ENCODE data around the gene KLK12. TPM values are rescaled to one million over a fixed set of nuclear protein-coding genes. Genes with fewer than 3 reads are reported as not detected.

The KLK12 gene
- not detected in 2 replicates for total RNA-seq (2016; rRNA removed; fragmentation: Illumina TruSeq; extraction: Trizol)
- total RNA-seq (2016; cell fraction: cytosol; rRNA removed; fragmentation: Illumina TruSeq; extraction: Trizol; ENCODE audit: low read depth): not detected in 2 replicates
- not detected in 2 replicates for total RNA-seq (2016; cell fraction: insoluble cytoplasmic fraction; rRNA removed; fragmentation: Illumina TruSeq; extraction: Trizol)
- total RNA-seq (2016; cell fraction: membrane; rRNA removed; fragmentation: Illumina TruSeq; extraction: Trizol): not detected in 2 replicates
- not detected in 2 replicates for total RNA-seq (2016; cell fraction: nucleus; rRNA removed; fragmentation: Illumina TruSeq; extraction: Trizol)
- polyA plus RNA-seq (2011; rRNA removed): not detected in 2 replicates
- polyA plus RNA-seq (2011; cell fraction: cytosol; rRNA removed): not detected in 2 replicates
- polyA plus RNA-seq (2011; cell fraction: nucleus; rRNA removed): not detected in 2 replicates
- not detected in 2 replicates for polyA plus RNA-seq (2012)
- not detected in 2 replicates for polyA plus RNA-seq (2016; cell fraction: cytosol; fragmentation: Illumina TruSeq; extraction: Trizol; ENCODE audit: low read depth)
- not detected in 2 replicates for polyA plus RNA-seq (2016; cell fraction: insoluble cytoplasmic fraction; fragmentation: Illumina TruSeq; extraction: Trizol; ENCODE audit: low read depth)
- not detected in 2 replicates for polyA plus RNA-seq (2016; cell fraction: membrane; fragmentation: Illumina TruSeq; extraction: Trizol; ENCODE audit: low read depth)
- not detected in 2 replicates for polyA plus RNA-seq (2016; cell fraction: nucleus; fragmentation: Illumina TruSeq; extraction: Trizol; ENCODE audit: insufficient read depth, low read depth)
- polyA minus RNA-seq (2011; rRNA and poly(A)+ RNA removed; ENCODE audit: low replicate concordance): not detected in 2 replicates
- polyA minus RNA-seq (2011; cell fraction: cytosol; rRNA and poly(A)+ RNA removed): not detected in 2 replicates
- polyA minus RNA-seq (2011; cell fraction: nucleus; rRNA and poly(A)+ RNA removed): not detected in 2 replicates
- not detected for Bru-seq, nascent RNA
- not detected for BruChase-seq, experiment 1, labeled RNA remaining after a 6-hour chase
- not detected for BruChase-seq, experiment 2, labeled RNA remaining after a 2-hour chase
- long read RNA-seq, experiment 1: 0 reads
- long read RNA-seq, experiment 2: 0 reads

DNA sequence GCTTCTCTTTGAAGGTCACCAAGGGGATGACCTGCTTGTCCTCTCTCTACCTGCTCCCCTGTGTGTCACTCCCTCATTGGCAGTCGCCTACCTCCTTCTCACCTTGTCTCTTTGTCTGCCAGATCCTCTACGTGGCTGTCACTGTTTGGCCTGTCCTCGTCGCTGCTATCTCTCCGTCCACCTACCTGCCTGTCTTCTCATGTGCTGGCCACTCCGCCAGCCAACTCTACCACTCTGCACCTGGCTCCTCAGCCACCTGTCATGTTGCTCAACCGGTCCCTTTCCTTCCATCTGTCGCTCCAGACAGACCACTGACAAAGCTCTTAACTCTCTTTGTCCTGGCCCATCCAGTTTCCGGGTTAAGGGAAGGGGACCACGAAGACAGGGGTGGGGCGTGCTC, at the start of gene KLK12:
TSS of gene KLK12 (minus strand) at position 299 of the 400 bp plus-strand sequence. CDS start 381 bp downstream, outside the sequence.
- in situ Hi-C loops (cut with HindIII; ENCODE audit: extremely low pct_ligation_motif_present, low pct_unique_long_range_greater_than_20kb) (no loop called here), intact Hi-C loops (cut with micrococcal nuclease; ENCODE audit: unreplicated experiment) (no loop called here)
- POLR2A ChIA-PET: no interaction called here
- TF ChIP-seq HHEX (CRISPR knock-in tag; IDR thresholded peaks at IDR 0.05) (no peak), ZFYVE20 (CRISPR knock-in tag; IDR thresholded peaks at IDR 0.05; ENCODE audit: borderline replicate concordance, low read depth) (no peak), RELA (CRISPR knock-in tag; IDR thresholded peaks at IDR 0.05) (no peak), MXI1 (IDR thresholded peaks at IDR 0.05; ENCODE audit: borderline replicate concordance, low read depth, low read length) (no peak), FOXM1 (CRISPR knock-in tag; IDR thresholded peaks at IDR 0.05) (no peak), NCOR1 (IDR thresholded peaks at IDR 0.05; ENCODE audit: borderline replicate concordance, low read length) (no peak), ZNF816 (CRISPR knock-in tag; IDR thresholded peaks at IDR 0.05; ENCODE audit: borderline replicate concordance) (no peak), ZNF589 (CRISPR knock-in tag; conservative IDR thresholded peaks at IDR 0.05) (no peak), ZBTB42 (CRISPR knock-in tag; IDR thresholded peaks at IDR 0.05) (no peak), MIXL1 (CRISPR knock-in tag; IDR thresholded peaks at IDR 0.05) (no peak), SMAD9 (CRISPR knock-in tag; IDR thresholded peaks at IDR 0.05) (no peak), ZNF354B (CRISPR knock-in tag; IDR thresholded peaks at IDR 0.05) (no peak), CHD4 (IDR thresholded peaks at IDR 0.05; ENCODE audit: borderline replicate concordance, low read length) (no peak), ZFAT (CRISPR knock-in tag; conservative IDR thresholded peaks at IDR 0.05) (no peak), SNAPC2 (CRISPR knock-in tag; IDR thresholded peaks at IDR 0.05) (no peak)
- TF ChIP-seq, protein P1, sequence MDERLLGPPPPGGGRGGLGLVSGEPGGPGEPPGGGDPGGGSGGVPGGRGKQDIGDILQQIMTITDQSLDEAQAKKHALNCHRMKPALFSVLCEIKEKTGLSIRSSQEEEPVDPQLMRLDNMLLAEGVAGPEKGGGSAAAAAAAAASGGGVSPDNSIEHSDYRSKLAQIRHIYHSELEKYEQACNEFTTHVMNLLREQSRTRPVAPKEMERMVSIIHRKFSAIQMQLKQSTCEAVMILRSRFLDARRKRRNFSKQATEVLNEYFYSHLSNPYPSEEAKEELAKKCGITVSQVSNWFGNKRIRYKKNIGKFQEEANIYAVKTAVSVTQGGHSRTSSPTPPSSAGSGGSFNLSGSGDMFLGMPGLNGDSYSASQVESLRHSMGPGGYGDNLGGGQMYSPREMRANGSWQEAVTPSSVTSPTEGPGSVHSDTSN (CRISPR knock-in tag; IDR thresholded peaks at IDR 0.05): no peak
- no peaks in the 10 kb centered on the region for H3K36me3 ChIP-seq (replicated peaks in 1 of 2; ENCODE audit: control insufficient read depth in 1 of 2, insufficient read depth in 2 of 2, low read length in 2 of 2)
- no peak within 1 kb of the TSS for H3K4me3 ChIP-seq (replicated peaks in 1 of 3; ENCODE audit: insufficient read depth in 1 of 3, low read depth in 2 of 3, low read length in 3 of 3)
- CTCF ChIA-PET (ENCODE audit: low intra/inter-chr PET ratio, low total read pairs): no interaction called here
- H3K27ac ChIP-seq (ENCODE audit: extremely low read length, insufficient read depth, low read length): no peak within 1 kb of the TSS
- H3K9me3 ChIP-seq (ENCODE audit: low read length): no peaks in the 10 kb centered on the region
- FAIRE-seq (no peak), DNase-seq (ENCODE audit: low spot score) (no peak), ATAC-seq (no peak)
- BruUV-seq (replicated peaks): no TSS peak
- no peaks in the 10 kb centered on the region for H3K4me1 ChIP-seq (ENCODE audit: insufficient read depth, low read length)
- no peaks in the 10 kb centered on the region for H4K20me1 ChIP-seq (ENCODE audit: insufficient read depth, low read length)
- 15% methylated on average over 11 of the region's 11 CpGs for WGBS (ENCODE audit: low lambda C conversion rate)
- H3K9ac ChIP-seq (ENCODE audit: insufficient read depth, low read depth, low read length): no peak within 1 kb of the TSS
- H2AFZ ChIP-seq (ENCODE audit: low read length): no peak within 1 kb of the TSS
- H3K4me2 ChIP-seq (ENCODE audit: low read depth, low read length): no peak within 1 kb of the TSS
- H3K79me2 ChIP-seq (ENCODE audit: insufficient read depth, low read length): no peaks in the 10 kb centered on the region
- peaks cover 0 to 14% of the 10 kb centered on the region in 2 experiments; a peak in 4 of 5 replicates for H3K27me3 ChIP-seq (ENCODE audit: control insufficient read depth in 1 of 2, insufficient read depth in 2 of 2, low read length in 2 of 2)

Data from HepG2 (cell line).